HG03520 (cell line): ENCODE results near the gene GRIK1.
"Not testable (repeated sequence)": the region's sequence is repeated elsewhere in the genome, so short reads cannot be mapped to it uniquely, and the experiment has no call there.

Source experiments
- ATAC-seq: cut with Tn5 transposase; IDR thresholded peaks from one replicate; pipeline ENCODE4 v1.9.1; 2021; ENCODE audit warnings: mild to moderate bottlenecking, moderate library complexity; ENCODE audit not compliant: unreplicated experiment

The GRIK1 gene

GRCh38 chr21:29939924-29940275, at the start of gene GRIK1:
Gene GRIK1, minus strand, starts transcription at chr21:29939996.
- ATAC-seq, result no peak

- no peak for ATAC-seq
These were observed 48.0 kb upstream of the GRIK1 start for GRCh38 chr21:29987762-29988161.

- ATAC-seq, result no peak
These were observed 46.1 kb upstream of the GRIK1 start for GRCh38 chr21:29985866-29986265.

- ATAC-seq, result no peak
These were observed 39.2 kb upstream of the GRIK1 start for GRCh38 chr21:29979043-29979442.

GRCh38 chr21:29975776-29976175, 36.0 kb upstream of the GRIK1 start:
- ATAC-seq, result no peak

GRCh38 chr21:29973258-29973657, 33.5 kb upstream of the GRIK1 start:
- no peak for ATAC-seq

- no peak for ATAC-seq
These were observed 21.7 kb upstream of the GRIK1 start for GRCh38 chr21:29961291-29962027.

- no peak for ATAC-seq
These were observed 18.8 kb upstream of the GRIK1 start for GRCh38 chr21:29958551-29958950.

GRCh38 chr21:29958035-29958434, 18.2 kb upstream of the GRIK1 start:
- not testable (repeated sequence) for ATAC-seq

GRCh38 chr21:29953690-29954089, 13.9 kb upstream of the GRIK1 start:
- no peak for ATAC-seq

GRCh38 chr21:29953072-29953471, 13.3 kb upstream of the GRIK1 start:
- ATAC-seq, result no peak

GRCh38 chr21:29951911-29952310, 12.1 kb upstream of the GRIK1 start:
- no peak for ATAC-seq

GRCh38 chr21:29949991-29950390, 10.2 kb upstream of the GRIK1 start:
- no peak for ATAC-seq

GRCh38 chr21:29947119-29947518, 7.3 kb upstream of the GRIK1 start:
- no peak for ATAC-seq

- no peak for ATAC-seq
These were observed 4.1 kb upstream of the GRIK1 start for GRCh38 chr21:29943885-29944284.

GRCh38 chr21:29942034-29942433, 2.2 kb upstream of the GRIK1 start:
- no peak for ATAC-seq

GRCh38 chr21:29940991-29941390, 1.2 kb upstream of the GRIK1 start:
- ATAC-seq, result no peak

- ATAC-seq, result no peak
These were observed 565 bp upstream of the GRIK1 start for GRCh38 chr21:29940361-29940760.

GRCh38 chr21:29939104-29939923, 482 bp downstream of the GRIK1 start:
- no peak for ATAC-seq

- no peak for ATAC-seq
These were observed 1.1 kb downstream of the GRIK1 start for GRCh38 chr21:29938776-29939103.

- ATAC-seq, result no peak
These were observed 6.7 kb downstream of the GRIK1 start for GRCh38 chr21:29933088-29933487.

- ATAC-seq, result no peak
These were observed 11.3 kb downstream of the GRIK1 start for GRCh38 chr21:29928537-29928936.
